IMR-90 (cell line): ENCODE data around the gene SHISA4. TPM values are rescaled to one million over a fixed set of nuclear protein-coding genes. Genes with fewer than 3 reads are reported as not detected.

Source experiments
- ATAC-seq: fragments of 200-7000 bp; cut with Tn5 transposase; 2 replicates; pipeline ENCODE4 v1.9.1; 2020; ENCODE audit warnings: low read depth, mild to moderate bottlenecking, moderate library complexity
- BruUV-seq: library from RNA; stranded (reverse); fragments of 400-500 nt; replicated peaks from 2 replicates; lab custom pipeline; 2021; lab: Mats Ljungman, UMichigan
- CTCF ChIA-PET: fragments of 300-600 bp; formaldehyde crosslinking; extraction: SDS; loops from one replicate; lab custom pipeline; 2021; ENCODE audit warnings: antibody characterized with exemption; lab: Yijun Ruan, JAX
- POLR2A ChIA-PET: fragments of 300-600 bp; sonication (Branson Sonifier 250); formaldehyde crosslinking; loops from one replicate; lab custom pipeline; 2022; ENCODE audit warnings: antibody characterized with exemption; ENCODE audit not compliant: unreplicated experiment; lab: Charles Lee
- DNase-seq: peaks from one replicate; pipeline ENCODE4 v3.0.0; 2013
- H2AFZ ChIP-seq: replicated peaks from 2 replicates; pipeline ENCODE3; 2013; ENCODE audit warnings: low read length, mild to moderate bottlenecking; ENCODE audit not compliant: poor library complexity
- H2AK5ac ChIP-seq: 2 replicates; pipeline ENCODE4 v1.6.1; 2013; ENCODE audit warnings: low read depth, low read length, inconsistent platforms
- H2AK9ac ChIP-seq: replicated peaks from 2 replicates; pipeline ENCODE3; 2013; ENCODE audit warnings: mild to moderate bottlenecking, low read depth, low read length, moderate library complexity; ENCODE audit not compliant: poor library complexity
- H2BK120ac ChIP-seq: 2 replicates; pipeline ENCODE4 v1.6.1; 2013; ENCODE audit warnings: low read depth, low read length, inconsistent platforms
- H2BK15ac ChIP-seq: 3 replicates; pipeline ENCODE4 v1.6.1; 2013; ENCODE audit warnings: low read depth, low read length, inconsistent platforms
- H2BK20ac ChIP-seq: 2 replicates; pipeline ENCODE4 v1.6.1; 2013; ENCODE audit warnings: low read depth, mild to moderate bottlenecking, inconsistent platforms, low read length, moderate library complexity
- H2BK5ac ChIP-seq: 2 replicates; pipeline ENCODE4 v1.6.1; 2013; ENCODE audit warnings: mild to moderate bottlenecking, low read depth, low read length, inconsistent platforms; ENCODE audit not compliant: poor library complexity, severe bottlenecking
- H3K14ac ChIP-seq: replicated peaks from 2 replicates; pipeline ENCODE4 v1.6.1; 2013; ENCODE audit warnings: low read depth, low read length, inconsistent platforms
- H3K18ac ChIP-seq: 2 replicates; pipeline ENCODE4 v1.6.1; 2013; ENCODE audit warnings: low read depth, low read length, control low read depth
- H3K23ac ChIP-seq: 2 replicates; pipeline ENCODE4 v1.6.1; 2013; ENCODE audit warnings: low read depth, low read length, inconsistent platforms
- H3K27ac ChIP-seq: 2 replicates; pipeline ENCODE4 v1.5.1; 2013; ENCODE audit warnings: mild to moderate bottlenecking, control low read depth, low read length; ENCODE audit not compliant: insufficient read depth
- H3K27me3 ChIP-seq: 2 replicates; pipeline ENCODE4 v1.6.1; 2013; ENCODE audit warnings: low read length; ENCODE audit not compliant: control insufficient read depth, insufficient read depth
- H3K36me3 ChIP-seq: 2 replicates; pipeline ENCODE4 v1.6.1; 2013; ENCODE audit warnings: low read length, mixed read lengths; ENCODE audit not compliant: control insufficient read depth, insufficient read depth
- H3K4ac ChIP-seq: 2 replicates; pipeline ENCODE4 v1.6.1; 2013; ENCODE audit warnings: low read depth, low read length, inconsistent platforms
- H3K4me1 ChIP-seq: 2 replicates; pipeline ENCODE4 v1.6.1; 2013; ENCODE audit warnings: low read length, mixed read lengths; ENCODE audit not compliant: control insufficient read depth, insufficient read depth
- H3K4me2 ChIP-seq: 2 replicates; pipeline ENCODE4 v1.6.1; 2013; ENCODE audit warnings: low read depth, mild to moderate bottlenecking, control low read depth, low read length, moderate library complexity
- H3K4me3 ChIP-seq: 2 replicates; pipeline ENCODE4 v1.5.1; 2013; ENCODE audit warnings: low read depth, mild to moderate bottlenecking, control low read depth, low read length, moderate library complexity; ENCODE audit not compliant: insufficient read depth
- H3K56ac ChIP-seq: 2 replicates; pipeline ENCODE4 v1.6.1; 2013; ENCODE audit warnings: low read length, inconsistent platforms; ENCODE audit not compliant: insufficient read depth; ENCODE audit errors: extremely low read depth
- H3K79me1 ChIP-seq, 2 experiments: 2 replicates each; pipeline ENCODE4 v1.6.1; 2013; ENCODE audit warnings: low read length in 2 of 2, inconsistent platforms in 1 of 2, low read depth in 1 of 2
- H3K9ac ChIP-seq: 2 replicates; pipeline ENCODE4 v1.6.1; 2013; ENCODE audit warnings: low read depth, low read length, control low read depth
- H3K9me1 ChIP-seq: 2 replicates; pipeline ENCODE4 v1.6.1; 2013; ENCODE audit warnings: low read length, inconsistent platforms; ENCODE audit not compliant: insufficient read depth
- H3K9me3 ChIP-seq: 2 replicates; pipeline ENCODE4 v1.6.1; 2013; ENCODE audit warnings: low read length; ENCODE audit not compliant: control insufficient read depth, insufficient read depth
- H4K20me1 ChIP-seq: 2 replicates; pipeline ENCODE4 v1.6.1; 2013; ENCODE audit warnings: low read length, inconsistent platforms; ENCODE audit not compliant: insufficient read depth
- H4K5ac ChIP-seq: 2 replicates; pipeline ENCODE4 v1.6.1; 2013; ENCODE audit warnings: mild to moderate bottlenecking, low read depth, low read length, control low read depth
- H4K8ac ChIP-seq, 2 experiments: 2 replicates each; pipeline ENCODE4 v1.6.1; 2013; ENCODE audit warnings: low read depth in 2 of 2, low read length in 2 of 2, control low read depth in 1 of 2, inconsistent platforms in 1 of 2
- H4K91ac ChIP-seq: 2 replicates; pipeline ENCODE4 v1.6.1; 2013; ENCODE audit warnings: low read depth, low read length, inconsistent platforms; ENCODE audit not compliant: insufficient read depth
- BHLHE40 ChIP-seq: fragments of 150-350 bp; IDR thresholded peaks from 2 replicates; pipeline ENCODE4 v1.6.1; 2016; ENCODE audit warnings: mild to moderate bottlenecking, low read depth, low read length
- CEBPB ChIP-seq: IDR thresholded peaks from 2 replicates; pipeline ENCODE4 v1.6.1; 2012; ENCODE audit warnings: low read depth, low read length, improper control_type of control experiment
- CHD1 ChIP-seq: IDR thresholded peaks from 2 replicates; pipeline ENCODE4 v1.6.1; 2012; ENCODE audit warnings: low read depth, low read length, improper control_type of control experiment
- CTCF ChIP-seq: conservative IDR thresholded peaks from 2 replicates; pipeline ENCODE4 v1.5.1; 2012; ENCODE audit warnings: mild to moderate bottlenecking, low read depth, low read length, improper control_type of control experiment
- ELK1 ChIP-seq: fragments of 150-350 bp; IDR thresholded peaks from 2 replicates; pipeline ENCODE4 v1.6.1; 2016; ENCODE audit warnings: low read depth, mild to moderate bottlenecking, low read length, moderate library complexity, borderline replicate concordance
- FOS ChIP-seq: fragments of 150-350 bp; IDR thresholded peaks from 2 replicates; pipeline ENCODE4 v1.6.1; 2016; ENCODE audit warnings: low read depth, low read length
- MAFK ChIP-seq: IDR thresholded peaks from 2 replicates; pipeline ENCODE4 v1.6.1; 2012; ENCODE audit warnings: low read depth, low read length, improper control_type of control experiment
- MAZ ChIP-seq: IDR thresholded peaks from 2 replicates; pipeline ENCODE4 v1.6.1; 2012; ENCODE audit warnings: low read depth, mild to moderate bottlenecking, low read length, improper control_type of control experiment, moderate library complexity, borderline replicate concordance
- MXI1 ChIP-seq: IDR thresholded peaks from 2 replicates; pipeline ENCODE4 v1.6.1; 2012; ENCODE audit warnings: low read depth, mild to moderate bottlenecking, low read length, moderate library complexity, borderline replicate concordance
- NFE2L2 ChIP-seq: fragments of 150-350 bp; IDR thresholded peaks from 2 replicates; pipeline ENCODE4 v1.6.1; 2016; ENCODE audit warnings: low read depth, mild to moderate bottlenecking, low read length
- POLR2A ChIP-seq: IDR thresholded peaks from 2 replicates; pipeline ENCODE4 v1.6.1; 2012; ENCODE audit warnings: mild to moderate bottlenecking, low read depth, low read length
- RAD21 ChIP-seq: IDR thresholded peaks from 2 replicates; pipeline ENCODE4 v1.6.1; 2012; ENCODE audit warnings: low read length, improper control_type of control experiment
- RCOR1 ChIP-seq: IDR thresholded peaks from 2 replicates; pipeline ENCODE4 v1.6.1; 2012; ENCODE audit warnings: mild to moderate bottlenecking, low read length, improper control_type of control experiment; ENCODE audit not compliant: insufficient replicate concordance
- RFX5 ChIP-seq: IDR thresholded peaks from 2 replicates; pipeline ENCODE4 v1.8.0; 2012; ENCODE audit warnings: low read depth, mild to moderate bottlenecking, low read length, moderate library complexity
- SMC3 ChIP-seq: fragments of 150-350 bp; IDR thresholded peaks from 2 replicates; pipeline ENCODE4 v1.6.1; 2016; ENCODE audit warnings: low read depth, mild to moderate bottlenecking, antibody characterized with exemption, low read length, moderate library complexity
- USF2 ChIP-seq: fragments of 150-350 bp; IDR thresholded peaks from 2 replicates; pipeline ENCODE4 v1.6.1; 2017; ENCODE audit warnings: mild to moderate bottlenecking, antibody characterized with exemption, low read length, low read depth
- WGBS, 2 experiments: methylation state at CpG; one replicate each; pipeline versions ENCODE4 v1.1.5 to v1.1.7; 2013; ENCODE audit warnings: missing lambda C conversion rate in 2 of 2; ENCODE audit not compliant: insufficient read length in 1 of 2; ENCODE audit errors: extremely low coverage in 2 of 2; 5-methylcytosine and 5-hydroxymethylcytosine counted together
- dilution Hi-C: fragments of 300-500 bp; cut with HindIII; formaldehyde crosslinking; loops from one replicate; pipeline ENCODE4 v1.14.3; 2018; ENCODE audit warnings: low sequenced_read_pairs; ENCODE audit not compliant: unreplicated experiment
- in situ Hi-C: fragments of 300-500 bp; cut with MboI; formaldehyde crosslinking; loops from 3 replicates; pipeline ENCODE4 v1.14.3; 2019; ENCODE audit warnings: low sequenced_read_pairs, inconsistent platforms, mixed read lengths
- intact Hi-C: fragments of 100-400 bp; cut with micrococcal nuclease; formaldehyde crosslinking; loops from 2 replicates; pipeline ENCODE4 v1.10.0; 2022
- polyA plus RNA-seq, 3 experiments: library from polyadenylated mRNA; depleted of rRNA; stranded (reverse); fragments of >200 nt; gene quantifications; 2 replicates each; pipeline ENCODE4 v1.2.3, GENCODE V29; 2012; ENCODE audit warnings: low replicate concordance in 1 of 3
- total RNA-seq: library from RNA; depleted of rRNA; stranded (reverse); fragments of >200 nt; gene quantifications from 2 replicates; pipeline ENCODE4 v1.2.3, GENCODE V29; 2012

SHISA4 gene
- total and polyA plus RNA-seq, 2 of the 4 experiments (the other 2 are of a cell fraction), result 10.0 to 34.8 TPM

DNA sequence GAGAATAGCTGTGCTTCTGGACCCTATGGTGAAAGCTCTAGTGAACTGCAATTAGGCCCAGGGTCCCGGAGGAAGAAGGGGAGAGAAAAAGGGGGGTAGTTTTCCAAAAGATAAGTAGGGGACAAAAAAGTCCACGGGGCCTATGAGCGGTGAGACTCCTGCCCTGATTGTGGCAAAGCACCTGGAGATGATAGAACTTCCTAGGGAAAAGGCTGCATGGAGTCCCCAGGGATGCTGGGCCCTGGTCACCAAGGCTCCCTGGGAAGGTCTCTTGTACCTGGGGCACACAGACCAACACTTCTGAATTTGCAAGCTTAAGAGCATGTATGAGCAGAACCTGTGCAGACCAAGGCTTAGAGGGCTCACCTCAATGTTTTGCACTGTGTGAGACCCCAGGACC is 5.4 kb upstream of the SHISA4 start:
- Histone ChIP-seq H3K27ac (no peak overlapping the region), H3K79me1 (peaks cover 0 to 9% of the 10 kb centered on the region in 2 experiments; a peak in 1 of 4 replicates), H3K18ac (no peak overlapping the region; the same call in 1 of the 2 replicates), H2BK20ac (no peak overlapping the region), H3K9me3 (no peaks in the 10 kb centered on the region), H4K91ac (no peak overlapping the region), H3K4me2 (no peak overlapping the region), H3K4me3 (no peak overlapping the region), H3K56ac (no peak overlapping the region), H2AK5ac (no peak overlapping the region), H4K20me1 (no peaks in the 10 kb centered on the region; the same call in 1 of the 2 replicates), H3K36me3 (no peaks in the 10 kb centered on the region), H3K27me3 (no peaks in the 10 kb centered on the region), H3K14ac (no peak overlapping the region), H2BK120ac (no peak overlapping the region), H2AFZ (no peak overlapping the region), H3K9ac (no peak overlapping the region), H3K9me1 (peaks cover 33% of the 10 kb centered on the region), H2AK9ac (no peak overlapping the region), H4K8ac (no peak overlapping the region), H3K4me1 (peaks cover 25% of the 10 kb centered on the region), H4K5ac (no peak overlapping the region), H3K23ac (0 out of 2 replicates have a peak overlapping the region, but pooled peaks have one; percentile 17), H2BK5ac (no peak overlapping the region), H2BK15ac (no peak overlapping the region), H3K4ac (no peak overlapping the region)
- ChIA-PET CTCF (interaction anchor here (0.5 to 1.9 kb wide), 7 partner anchors 13 to 116 kb away, joined by 3 to 8 read pairs (median 4); no protein-coding TSS in a partner anchor), POLR2A (interaction anchor here (0.6 kb wide), 1 partner anchor 66 kb away, joined by 8 read pairs; no protein-coding TSS in a partner anchor)
- TF ChIP-seq POLR2A (no peak), RFX5 (no peak), NFE2L2 (no peak), RAD21 (no peak), CTCF (no peak), FOS (no peak), CEBPB (no peak), RCOR1 (no peak), ELK1 (no peak), MAFK (no peak), MXI1 (no peak), SMC3 (no peak), MAZ (no peak), BHLHE40 (no peak), USF2 (no peak), CHD1 (no peak)
- in situ Hi-C loops (no loop called here), dilution Hi-C loops (no loop called here), intact Hi-C loops (loop anchor here (10.0 kb wide), 1 partner anchor 232 kb away; no protein-coding TSS in a partner anchor)
- DNase-seq (no peak), ATAC-seq (no peak)
- BruUV-seq, result no TSS peak
- 94% methylated on average over 2 of the region's 3 CpGs; no CpG with 5 or more reads in 1 of the 2 experiments for WGBS, 2 experiments
